Activated CD8-positive, alpha-beta memory T cell treated with anti-CD3 and anti-CD28 coated beads for 24 hours (primary cell): ENCODE data around the gene ARHGEF1.

Experiments used
- DNase-seq: peaks from one replicate; pipeline ENCODE4 v3.0.0-alpha.2; 2020

Gene ARHGEF1, protein sequence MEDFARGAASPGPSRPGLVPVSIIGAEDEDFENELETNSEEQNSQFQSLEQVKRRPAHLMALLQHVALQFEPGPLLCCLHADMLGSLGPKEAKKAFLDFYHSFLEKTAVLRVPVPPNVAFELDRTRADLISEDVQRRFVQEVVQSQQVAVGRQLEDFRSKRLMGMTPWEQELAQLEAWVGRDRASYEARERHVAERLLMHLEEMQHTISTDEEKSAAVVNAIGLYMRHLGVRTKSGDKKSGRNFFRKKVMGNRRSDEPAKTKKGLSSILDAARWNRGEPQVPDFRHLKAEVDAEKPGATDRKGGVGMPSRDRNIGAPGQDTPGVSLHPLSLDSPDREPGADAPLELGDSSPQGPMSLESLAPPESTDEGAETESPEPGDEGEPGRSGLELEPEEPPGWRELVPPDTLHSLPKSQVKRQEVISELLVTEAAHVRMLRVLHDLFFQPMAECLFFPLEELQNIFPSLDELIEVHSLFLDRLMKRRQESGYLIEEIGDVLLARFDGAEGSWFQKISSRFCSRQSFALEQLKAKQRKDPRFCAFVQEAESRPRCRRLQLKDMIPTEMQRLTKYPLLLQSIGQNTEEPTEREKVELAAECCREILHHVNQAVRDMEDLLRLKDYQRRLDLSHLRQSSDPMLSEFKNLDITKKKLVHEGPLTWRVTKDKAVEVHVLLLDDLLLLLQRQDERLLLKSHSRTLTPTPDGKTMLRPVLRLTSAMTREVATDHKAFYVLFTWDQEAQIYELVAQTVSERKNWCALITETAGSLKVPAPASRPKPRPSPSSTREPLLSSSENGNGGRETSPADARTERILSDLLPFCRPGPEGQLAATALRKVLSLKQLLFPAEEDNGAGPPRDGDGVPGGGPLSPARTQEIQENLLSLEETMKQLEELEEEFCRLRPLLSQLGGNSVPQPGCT

DNA sequence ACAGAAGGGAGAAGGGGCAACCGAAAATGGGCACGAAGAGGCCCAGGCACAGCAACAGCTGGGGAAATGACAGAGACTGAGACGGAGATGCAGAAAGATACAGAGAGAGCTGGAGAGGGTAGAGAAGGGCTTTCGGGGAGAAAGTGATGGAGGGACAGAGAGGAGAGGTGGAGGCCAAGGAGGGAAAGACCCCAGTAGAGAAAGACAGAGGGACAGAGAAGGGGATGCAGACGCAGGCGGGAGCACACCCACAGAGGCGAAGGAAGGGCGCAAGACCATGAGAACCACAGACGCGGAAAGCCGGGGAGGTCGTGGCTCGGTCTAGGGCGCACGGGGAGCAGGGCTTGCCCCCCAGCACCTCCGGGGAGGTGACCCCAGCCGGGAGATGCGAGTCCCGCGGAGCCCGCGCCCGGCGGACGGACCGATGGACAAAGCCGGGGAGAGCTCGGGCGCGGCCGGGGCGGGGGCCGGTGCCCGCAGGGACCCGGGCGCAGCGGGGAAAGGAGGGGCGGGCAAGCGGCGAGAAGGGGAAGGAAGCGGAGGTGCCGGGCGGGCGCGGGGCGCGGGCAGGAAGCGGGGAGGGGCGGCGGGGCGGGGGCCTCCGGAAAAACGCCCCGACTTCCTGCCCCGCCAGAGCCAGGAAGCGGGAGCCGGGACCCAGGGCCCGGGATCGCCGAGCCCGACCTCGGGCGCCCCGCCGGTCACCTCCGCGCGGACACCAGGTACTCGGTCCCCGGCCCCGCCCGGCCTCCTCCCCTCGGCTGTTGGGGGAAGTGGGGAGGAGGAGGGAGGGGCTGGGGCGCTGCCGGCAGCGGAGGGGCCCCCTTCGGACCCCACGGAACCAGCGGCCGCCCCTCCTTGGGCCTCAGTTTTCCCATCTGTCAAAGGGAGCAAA, at the start of gene ARHGEF1:
ARHGEF1 (plus strand) TSS at position 617 of the 895 bp plus-strand sequence. CDS start 4,899 bp downstream, outside the sequence.
- peak; percentile 87 for DNase-seq

GRCh38 chr19:41837981-41838708, 44.8 kb upstream of the ARHGEF1 start:
- no peak for DNase-seq

- no peak for DNase-seq
Measured at GRCh38 chr19:41839211-41839610, 43.8 kb upstream of the ARHGEF1 start.

GRCh38 chr19:41843371-41843770, 39.6 kb upstream of the ARHGEF1 start:
- DNase-seq = no peak

DNA sequence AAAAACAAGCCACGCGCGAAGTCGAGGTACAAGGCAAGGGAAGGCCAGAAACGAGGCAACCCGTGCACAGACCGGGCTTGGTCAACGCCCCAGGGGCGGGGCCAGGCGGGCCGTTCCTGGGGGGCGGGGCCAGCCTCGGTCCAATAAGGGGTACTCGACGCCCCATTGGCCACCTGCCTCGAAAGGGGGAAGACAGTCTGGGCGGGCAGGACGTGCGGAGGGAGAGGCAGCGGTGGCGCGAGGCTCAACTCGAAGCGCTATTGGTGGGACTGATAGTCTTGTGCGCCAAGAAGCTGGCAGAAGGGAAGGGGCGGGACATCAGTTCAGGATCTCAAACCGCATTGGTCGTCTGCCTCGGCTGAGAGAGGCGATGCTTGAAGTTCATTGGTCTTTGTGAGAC, 38.4 kb upstream of the ARHGEF1 start, which contains the start of gene LYPD4:
LYPD4 (minus strand) TSS at position 83 of the 400 bp plus-strand sequence. CDS start 5,398 bp downstream, outside the sequence.
- DNase-seq = no peak

DNA sequence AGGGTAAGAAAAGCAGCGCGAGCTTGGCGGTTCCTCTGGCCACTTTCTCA, 38.2 kb upstream of the ARHGEF1 start, which contains the start of gene DMRTC2:
DMRTC2 (plus strand) TSS at position 42 of the 50 bp plus-strand sequence. CDS start 2,387 bp downstream, outside the sequence.
- no peak for DNase-seq

- no peak for DNase-seq
Measured at GRCh38 chr19:41845051-41845590, 37.9 kb upstream of the ARHGEF1 start.

- DNase-seq = no peak
Measured at GRCh38 chr19:41847351-41848105, 35.5 kb upstream of the ARHGEF1 start.

- DNase-seq = no peak
Measured at GRCh38 chr19:41848666-41849065, 34.3 kb upstream of the ARHGEF1 start.

DNA sequence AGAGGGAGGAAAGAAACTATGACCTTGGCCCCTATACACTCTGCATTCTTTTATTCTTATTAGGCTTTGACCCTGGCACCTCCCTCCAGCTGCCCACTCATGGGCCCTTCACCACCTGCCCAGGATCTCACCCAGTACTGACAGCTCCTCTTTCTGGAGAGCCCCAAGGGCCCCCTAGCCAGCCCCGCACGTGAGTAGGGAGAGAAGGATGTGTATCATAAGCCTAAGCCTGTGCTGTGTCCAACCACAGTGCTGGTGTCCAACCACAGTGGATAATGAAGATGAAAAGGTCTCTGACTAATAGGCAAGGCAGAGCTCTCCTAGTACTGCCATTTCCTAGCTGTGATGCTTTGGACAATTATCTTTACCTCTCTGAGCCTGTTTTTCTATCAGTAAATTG, 33.9 kb upstream of the ARHGEF1 start:
- DNase-seq = no peak

- no peak for DNase-seq
Measured at GRCh38 chr19:41850381-41850780, 32.6 kb upstream of the ARHGEF1 start.

- DNase-seq = no peak
Measured at GRCh38 chr19:41851456-41851855, 31.5 kb upstream of the ARHGEF1 start.

DNA sequence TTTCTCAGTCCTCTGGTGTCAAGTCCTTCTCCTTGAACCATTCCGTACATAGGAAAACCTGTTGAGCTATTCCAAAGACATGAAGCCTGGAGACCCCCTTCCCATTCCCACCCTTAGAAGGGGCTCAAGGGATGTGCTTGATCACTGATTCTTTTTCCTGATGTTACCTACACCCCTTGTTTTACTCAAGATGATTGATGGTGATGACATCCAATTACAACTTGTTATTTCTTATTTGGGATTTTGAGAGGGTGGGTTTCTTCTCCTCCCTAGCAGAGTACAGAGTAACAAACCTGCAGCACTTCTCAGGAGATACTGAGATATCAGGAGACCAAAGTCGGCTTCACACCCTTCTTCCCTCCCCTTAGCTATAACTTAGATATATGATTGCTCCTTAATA, 29.6 kb upstream of the ARHGEF1 start:
- DNase-seq = no peak

DNA sequence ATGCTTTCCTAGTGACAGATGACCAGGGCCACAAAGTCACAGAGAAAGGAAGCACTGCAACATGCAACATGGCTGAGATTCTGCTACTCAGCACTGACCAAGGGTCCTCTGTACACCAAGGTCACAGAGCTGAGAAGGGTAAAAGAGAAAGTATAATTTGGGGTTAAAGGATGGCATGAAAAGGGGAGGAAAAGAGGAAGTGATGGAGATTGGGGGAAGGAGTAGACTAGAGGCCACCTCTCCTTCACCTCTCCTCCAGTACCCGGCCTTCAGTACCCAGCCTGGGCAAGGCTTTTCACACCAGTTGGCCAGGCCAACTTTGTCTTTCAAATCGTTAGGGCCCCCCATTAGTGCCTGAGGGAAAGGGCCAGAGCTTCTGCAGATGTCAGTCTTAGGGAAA, 29.2 kb upstream of the ARHGEF1 start:
- no peak for DNase-seq

DNA sequence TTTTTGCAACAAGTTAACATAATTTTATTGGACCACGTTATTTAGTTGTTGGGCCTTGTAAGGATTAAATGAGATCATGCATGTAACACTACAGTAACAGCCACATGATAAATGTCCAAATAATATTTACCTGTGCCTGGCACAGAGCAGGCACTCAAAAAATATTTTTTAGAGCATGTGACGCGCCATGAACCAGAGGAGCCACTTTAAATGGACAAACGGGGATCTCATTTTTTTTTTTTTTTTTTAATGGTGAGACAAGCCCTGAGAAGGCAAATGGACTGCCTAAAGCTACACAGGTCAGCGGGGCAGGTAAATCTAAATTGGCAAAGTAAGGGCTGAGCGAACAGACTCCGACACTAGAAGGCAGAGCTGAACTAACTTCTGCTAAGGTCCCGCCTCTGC, 23.8 kb upstream of the ARHGEF1 start:
- no peak for DNase-seq

GRCh38 chr19:41859618-41860418, 23.2 kb upstream of the ARHGEF1 start, which contains the start of gene RPS19:
Gene RPS19 (plus strand): TSS chr19:41860255. CDS start chr19:41860775, 520 bp downstream.
- peak; percentile 99 for DNase-seq

GRCh38 chr19:41860419-41861115, 22.4 kb upstream of the ARHGEF1 start:
- DNase-seq = no peak

DNA sequence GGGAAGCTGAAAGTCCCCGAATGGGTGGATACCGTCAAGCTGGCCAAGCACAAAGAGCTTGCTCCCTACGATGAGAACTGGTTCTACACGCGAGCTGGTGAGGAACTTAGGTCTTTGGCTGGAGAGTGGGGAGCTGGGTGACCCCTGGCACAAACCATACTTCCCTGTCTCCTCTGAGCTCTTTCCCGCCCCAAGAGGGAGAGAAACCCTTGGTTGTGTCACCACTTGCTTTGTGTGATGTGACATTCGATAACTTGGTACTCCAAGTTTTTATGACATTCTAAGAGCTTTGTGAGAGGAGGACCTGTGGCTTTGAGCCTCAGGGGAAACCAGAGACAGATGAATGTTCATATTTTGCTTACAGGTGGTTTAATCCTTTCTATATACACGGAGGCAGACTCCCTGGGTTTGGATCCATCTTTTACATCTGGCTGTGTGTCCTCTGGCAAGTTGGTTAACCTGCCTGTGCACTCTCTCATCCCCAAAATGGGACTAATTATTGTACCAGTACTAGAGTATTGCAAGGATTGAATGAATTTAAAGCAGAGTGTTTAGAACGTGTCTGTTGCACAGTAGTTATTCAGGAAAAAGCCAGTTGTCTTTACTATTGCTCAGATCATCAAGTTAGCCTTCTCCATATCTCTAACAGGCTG, 21.7 kb upstream of the ARHGEF1 start:
- DNase-seq = no peak

GRCh38 chr19:41861846-41862245, 21.1 kb upstream of the ARHGEF1 start:
- no peak for DNase-seq
